ENCODE measurements around the gene C1S.

The C1S gene

DNA sequence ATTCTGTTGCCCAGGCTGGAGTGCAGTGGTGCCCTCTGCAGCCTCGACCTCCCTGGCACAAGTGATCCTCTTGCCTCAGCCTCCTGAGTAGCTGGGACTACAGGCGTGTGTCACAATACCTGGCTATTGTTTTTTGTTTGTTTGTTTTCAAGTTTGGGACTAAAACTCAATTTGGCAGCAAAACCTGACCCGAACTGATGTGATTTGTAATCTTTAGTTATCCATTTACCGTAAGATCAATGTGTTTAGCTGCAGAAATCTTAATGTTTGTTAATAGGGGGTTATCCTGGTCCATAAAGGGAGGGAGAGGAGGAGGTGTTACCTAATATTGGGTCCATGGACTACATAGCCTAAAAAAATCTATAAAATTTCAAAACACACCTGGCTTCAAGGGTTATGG, 738 bp upstream of the C1S start:
- no peak overlapping the region for H3K4me3 ChIP-seq (ENCODE audit: low read length)
- DNase-seq: no peak
- no peaks in the 10 kb centered on the region for H3K79me2 ChIP-seq (ENCODE audit: low read length)
- TF ChIP-seq EZH2phosphoT487 (IDR thresholded peaks at IDR 0.05; ENCODE audit: low read length) (no peak), EZH2 (optimal IDR thresholded peaks at IDR 0.05; ENCODE audit: low read depth, low read length) (no peak)
- TF ChIP-seq, protein P1, sequence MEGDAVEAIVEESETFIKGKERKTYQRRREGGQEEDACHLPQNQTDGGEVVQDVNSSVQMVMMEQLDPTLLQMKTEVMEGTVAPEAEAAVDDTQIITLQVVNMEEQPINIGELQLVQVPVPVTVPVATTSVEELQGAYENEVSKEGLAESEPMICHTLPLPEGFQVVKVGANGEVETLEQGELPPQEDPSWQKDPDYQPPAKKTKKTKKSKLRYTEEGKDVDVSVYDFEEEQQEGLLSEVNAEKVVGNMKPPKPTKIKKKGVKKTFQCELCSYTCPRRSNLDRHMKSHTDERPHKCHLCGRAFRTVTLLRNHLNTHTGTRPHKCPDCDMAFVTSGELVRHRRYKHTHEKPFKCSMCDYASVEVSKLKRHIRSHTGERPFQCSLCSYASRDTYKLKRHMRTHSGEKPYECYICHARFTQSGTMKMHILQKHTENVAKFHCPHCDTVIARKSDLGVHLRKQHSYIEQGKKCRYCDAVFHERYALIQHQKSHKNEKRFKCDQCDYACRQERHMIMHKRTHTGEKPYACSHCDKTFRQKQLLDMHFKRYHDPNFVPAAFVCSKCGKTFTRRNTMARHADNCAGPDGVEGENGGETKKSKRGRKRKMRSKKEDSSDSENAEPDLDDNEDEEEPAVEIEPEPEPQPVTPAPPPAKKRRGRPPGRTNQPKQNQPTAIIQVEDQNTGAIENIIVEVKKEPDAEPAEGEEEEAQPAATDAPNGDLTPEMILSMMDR (IDR thresholded peaks at IDR 0.05; ENCODE audit: low read length): no peak
- H3K9me2 ChIP-seq (replicated peaks; ENCODE audit: insufficient read depth, low read length): no peaks in the 10 kb centered on the region
- no peak overlapping the region for H3K4me2 ChIP-seq (ENCODE audit: low read depth, low read length)
- H3K36me3 ChIP-seq (replicated peaks; ENCODE audit: insufficient read depth, low read length): no peaks in the 10 kb centered on the region
- no peak overlapping the region for H2AFZ ChIP-seq (ENCODE audit: low read length)
- no peak overlapping the region for H3K9ac ChIP-seq (ENCODE audit: low read length)
- no peak overlapping the region for H3K27ac ChIP-seq (ENCODE audit: low read length)
- no peaks in the 10 kb centered on the region for H3K9me3 ChIP-seq (replicated peaks; ENCODE audit: insufficient read depth, low read length)
- no peaks in the 10 kb centered on the region for H3K27me3 ChIP-seq (replicated peaks; ENCODE audit: insufficient read depth, low read length)
- no peaks in the 10 kb centered on the region for H3F3A ChIP-seq (ENCODE audit: insufficient read depth, low read length)
- no peaks in the 10 kb centered on the region for H3K4me1 ChIP-seq (ENCODE audit: low read length)
- no peaks in the 10 kb centered on the region for H4K20me1 ChIP-seq (ENCODE audit: insufficient read depth, low read length)

DNA sequence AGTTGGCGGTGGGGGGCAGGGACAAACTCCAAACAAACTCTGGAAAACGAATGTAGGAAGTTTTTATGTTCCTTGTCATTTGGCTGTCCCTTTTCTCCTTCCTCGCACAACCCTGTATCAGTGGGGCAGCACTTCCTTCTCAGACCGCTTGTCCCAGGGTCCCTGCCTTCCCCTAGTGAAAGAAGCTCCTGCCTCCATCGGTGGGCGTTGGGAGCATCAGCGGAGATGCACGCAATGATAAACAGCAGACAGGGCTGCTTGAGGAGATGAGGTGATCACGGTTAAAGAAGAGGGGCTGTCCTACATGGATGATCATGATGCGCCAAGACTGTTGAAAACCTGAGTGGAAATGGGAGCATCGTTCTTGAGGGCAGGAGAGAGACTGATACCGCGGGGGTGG, 620 bp downstream of the C1S start:
- H3K9me3 ChIP-seq (replicated peaks; ENCODE audit: insufficient read depth, low read length): no peaks in the 10 kb centered on the region

DNA sequence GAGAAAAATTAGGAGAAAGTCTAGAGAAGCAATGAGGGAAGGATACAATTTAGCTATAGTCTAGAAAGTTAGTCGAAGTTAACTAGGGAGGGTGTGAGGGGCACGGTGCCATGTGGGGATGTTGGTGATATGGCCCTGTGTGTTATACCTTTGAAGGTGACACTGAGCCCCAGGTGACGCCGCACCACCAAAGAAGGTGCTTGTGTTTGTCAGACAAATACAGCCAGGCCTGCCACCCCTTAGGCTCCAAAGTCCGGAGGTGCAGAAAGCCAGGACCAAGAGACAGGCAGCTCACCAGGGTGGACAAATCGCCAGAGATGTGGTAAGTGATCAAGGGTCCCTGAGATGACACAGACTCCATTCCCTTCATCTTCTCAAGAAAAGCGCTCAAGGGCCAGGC, 1.1 kb downstream of the C1S start:
- no peak overlapping the region for H3K4me2 ChIP-seq (ENCODE audit: low read depth, low read length)

More for the DNA sequence above, 620 bp downstream of the C1S start:
- no peak for TF ChIP-seq EZH2 (optimal IDR thresholded peaks at IDR 0.05; ENCODE audit: low read depth, low read length)
- no peak for TF ChIP-seq EZH2phosphoT487 (IDR thresholded peaks at IDR 0.05; ENCODE audit: low read length)
- TF ChIP-seq, protein P1 (IDR thresholded peaks at IDR 0.05; ENCODE audit: low read length): no peak
- Histone ChIP-seq H3K27ac (ENCODE audit: low read length) (no peak overlapping the region), H2AFZ (ENCODE audit: low read length) (no peak overlapping the region), H4K20me1 (ENCODE audit: insufficient read depth, low read length) (no peaks in the 10 kb centered on the region), H3K4me3 (ENCODE audit: low read length) (no peak overlapping the region), H3K27me3 (replicated peaks; ENCODE audit: insufficient read depth, low read length) (no peaks in the 10 kb centered on the region), H3K4me1 (ENCODE audit: low read length) (no peaks in the 10 kb centered on the region), H3K4me2 (ENCODE audit: low read depth, low read length) (no peak overlapping the region), H3F3A (ENCODE audit: insufficient read depth, low read length) (no peaks in the 10 kb centered on the region), H3K9ac (ENCODE audit: low read length) (no peak overlapping the region), H3K79me2 (ENCODE audit: low read length) (no peaks in the 10 kb centered on the region), H3K36me3 (replicated peaks; ENCODE audit: insufficient read depth, low read length) (no peaks in the 10 kb centered on the region), H3K9me2 (replicated peaks; ENCODE audit: insufficient read depth, low read length) (no peaks in the 10 kb centered on the region)
- DNase-seq: no peak

DNA sequence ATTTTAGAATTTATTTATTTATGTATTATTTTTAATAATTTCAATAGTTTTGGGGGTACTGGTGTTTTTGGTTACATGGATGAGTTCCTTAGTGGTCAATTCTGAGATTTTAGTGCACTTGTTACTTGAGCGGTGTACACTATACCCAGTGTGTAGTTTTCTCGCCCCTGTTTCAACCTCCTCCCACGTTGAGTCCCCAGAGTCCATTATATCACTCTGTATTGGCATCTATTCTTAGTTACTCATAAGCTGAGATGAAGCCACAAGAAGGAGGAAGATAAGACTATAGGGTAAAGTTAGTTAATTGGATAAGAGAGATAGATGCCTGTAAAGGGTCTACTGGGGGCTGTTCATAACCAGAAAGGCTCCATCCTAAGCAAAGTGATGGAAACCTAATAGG, 4.0 kb downstream of the C1S start:
- Histone ChIP-seq H4K20me1 (ENCODE audit: insufficient read depth, low read length) (no peaks in the 10 kb centered on the region), H3K27me3 (replicated peaks; ENCODE audit: insufficient read depth, low read length) (no peaks in the 10 kb centered on the region), H3K4me1 (ENCODE audit: low read length) (no peaks in the 10 kb centered on the region), H3K4me2 (ENCODE audit: low read depth, low read length) (no peak overlapping the region), H3K4me3 (ENCODE audit: low read length) (no peak overlapping the region), H3K9me2 (replicated peaks; ENCODE audit: insufficient read depth, low read length) (no peaks in the 10 kb centered on the region), H3F3A (ENCODE audit: insufficient read depth, low read length) (no peaks in the 10 kb centered on the region), H2AFZ (ENCODE audit: low read length) (no peak overlapping the region), H3K9me3 (replicated peaks; ENCODE audit: insufficient read depth, low read length) (no peaks in the 10 kb centered on the region), H3K36me3 (replicated peaks; ENCODE audit: insufficient read depth, low read length) (no peaks in the 10 kb centered on the region), H3K27ac (ENCODE audit: low read length) (no peak overlapping the region), H3K79me2 (ENCODE audit: low read length) (no peaks in the 10 kb centered on the region), H3K9ac (ENCODE audit: low read length) (no peak overlapping the region)
- no peak for DNase-seq
- TF ChIP-seq, protein P1 (IDR thresholded peaks at IDR 0.05; ENCODE audit: low read length): no peak
- TF ChIP-seq EZH2phosphoT487 (IDR thresholded peaks at IDR 0.05; ENCODE audit: low read length): no peak
- TF ChIP-seq EZH2 (optimal IDR thresholded peaks at IDR 0.05; ENCODE audit: low read depth, low read length): no peak

More for the DNA sequence above, 1.1 kb downstream of the C1S start:
- Histone ChIP-seq H3K27me3 (replicated peaks; ENCODE audit: insufficient read depth, low read length) (no peaks in the 10 kb centered on the region), H3K36me3 (replicated peaks; ENCODE audit: insufficient read depth, low read length) (no peaks in the 10 kb centered on the region), H3K9me2 (replicated peaks; ENCODE audit: insufficient read depth, low read length) (no peaks in the 10 kb centered on the region), H4K20me1 (ENCODE audit: insufficient read depth, low read length) (no peaks in the 10 kb centered on the region), H3K9me3 (replicated peaks; ENCODE audit: insufficient read depth, low read length) (no peaks in the 10 kb centered on the region), H3K79me2 (ENCODE audit: low read length) (no peaks in the 10 kb centered on the region), H2AFZ (ENCODE audit: low read length) (no peak overlapping the region), H3F3A (ENCODE audit: insufficient read depth, low read length) (no peaks in the 10 kb centered on the region), H3K4me3 (ENCODE audit: low read length) (no peak overlapping the region), H3K9ac (ENCODE audit: low read length) (no peak overlapping the region), H3K4me1 (ENCODE audit: low read length) (no peaks in the 10 kb centered on the region), H3K27ac (ENCODE audit: low read length) (no peak overlapping the region)
- no peak for DNase-seq
- TF ChIP-seq EZH2phosphoT487 (IDR thresholded peaks at IDR 0.05; ENCODE audit: low read length): no peak
